Measurements from ENCODE around the gene DOK7. TPM values are rescaled to one million over a fixed set of nuclear protein-coding genes. Genes with fewer than 3 reads are reported as not detected.

The DOK7 gene
- total RNA-seq, 2 experiments from 2014 or later: not detected

DNA sequence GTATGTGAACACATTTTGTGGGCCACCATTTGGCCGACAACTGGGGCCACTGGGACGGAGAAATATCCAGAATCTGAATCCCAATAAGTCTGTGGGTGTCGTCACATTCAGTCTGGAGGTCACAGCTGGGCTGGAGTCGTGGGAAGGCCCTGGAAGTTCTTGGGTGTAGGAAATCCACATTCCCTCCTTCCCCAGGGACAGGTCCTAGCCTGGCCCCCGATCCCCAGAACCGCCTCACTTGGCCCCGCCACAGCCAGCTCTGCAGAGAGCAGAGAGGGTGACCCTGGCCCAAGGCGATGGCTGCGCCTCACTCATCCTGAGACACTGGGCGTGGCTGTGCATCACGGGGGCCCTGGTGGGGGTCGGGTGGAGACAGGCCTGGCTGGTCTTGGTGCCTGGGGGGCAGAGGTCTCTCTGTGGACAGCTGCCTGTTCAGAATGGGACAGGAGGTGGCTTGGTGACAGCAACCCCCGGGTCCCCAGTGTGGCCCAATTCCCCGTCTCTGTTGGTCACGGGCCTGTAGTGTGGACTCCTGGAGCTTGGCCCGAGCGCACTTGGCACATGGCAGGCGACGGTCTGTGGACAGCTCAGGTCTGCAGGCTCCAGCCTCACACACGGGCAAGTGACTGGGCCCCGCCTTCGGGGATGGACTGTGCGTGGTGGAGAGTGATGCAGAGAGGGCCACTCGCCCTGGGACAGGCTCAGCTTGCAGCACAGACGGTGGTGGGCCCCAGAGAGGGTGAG is 16.4 kb downstream of the DOK7 start:
- TF ChIP-seq, protein P1, sequence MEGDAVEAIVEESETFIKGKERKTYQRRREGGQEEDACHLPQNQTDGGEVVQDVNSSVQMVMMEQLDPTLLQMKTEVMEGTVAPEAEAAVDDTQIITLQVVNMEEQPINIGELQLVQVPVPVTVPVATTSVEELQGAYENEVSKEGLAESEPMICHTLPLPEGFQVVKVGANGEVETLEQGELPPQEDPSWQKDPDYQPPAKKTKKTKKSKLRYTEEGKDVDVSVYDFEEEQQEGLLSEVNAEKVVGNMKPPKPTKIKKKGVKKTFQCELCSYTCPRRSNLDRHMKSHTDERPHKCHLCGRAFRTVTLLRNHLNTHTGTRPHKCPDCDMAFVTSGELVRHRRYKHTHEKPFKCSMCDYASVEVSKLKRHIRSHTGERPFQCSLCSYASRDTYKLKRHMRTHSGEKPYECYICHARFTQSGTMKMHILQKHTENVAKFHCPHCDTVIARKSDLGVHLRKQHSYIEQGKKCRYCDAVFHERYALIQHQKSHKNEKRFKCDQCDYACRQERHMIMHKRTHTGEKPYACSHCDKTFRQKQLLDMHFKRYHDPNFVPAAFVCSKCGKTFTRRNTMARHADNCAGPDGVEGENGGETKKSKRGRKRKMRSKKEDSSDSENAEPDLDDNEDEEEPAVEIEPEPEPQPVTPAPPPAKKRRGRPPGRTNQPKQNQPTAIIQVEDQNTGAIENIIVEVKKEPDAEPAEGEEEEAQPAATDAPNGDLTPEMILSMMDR (IDR thresholded peaks at IDR 0.05): no peak
- intact Hi-C loops (cut with micrococcal nuclease): no loop called here
- no peak overlapping the region for H3K27ac Mint-ChIP-seq
- no peaks in the 10 kb centered on the region for H3K36me3 Mint-ChIP-seq (ENCODE audit: low read depth)
- DNase-seq: no peak
- no peaks in the 10 kb centered on the region for H3K4me1 Mint-ChIP-seq (ENCODE audit: low read depth)
- H3K27me3 Mint-ChIP-seq: peaks cover 5% of the 10 kb centered on the region
- ChIA-PET POLR2A (interaction anchor here (0.5 kb wide), 1 partner anchor 119 kb away, joined by 3 read pairs; no protein-coding TSS in a partner anchor), CTCF (interaction anchor here (0.7 to 2.8 kb wide), 24 partner anchors 7 to 372 kb away, joined by 3 to 24 read pairs (median 5); no protein-coding TSS in a partner anchor)
- H3K4me3 Mint-ChIP-seq: no peak overlapping the region
- H3K9me3 Mint-ChIP-seq: no peaks in the 10 kb centered on the region
- no peak for ATAC-seq

DNA sequence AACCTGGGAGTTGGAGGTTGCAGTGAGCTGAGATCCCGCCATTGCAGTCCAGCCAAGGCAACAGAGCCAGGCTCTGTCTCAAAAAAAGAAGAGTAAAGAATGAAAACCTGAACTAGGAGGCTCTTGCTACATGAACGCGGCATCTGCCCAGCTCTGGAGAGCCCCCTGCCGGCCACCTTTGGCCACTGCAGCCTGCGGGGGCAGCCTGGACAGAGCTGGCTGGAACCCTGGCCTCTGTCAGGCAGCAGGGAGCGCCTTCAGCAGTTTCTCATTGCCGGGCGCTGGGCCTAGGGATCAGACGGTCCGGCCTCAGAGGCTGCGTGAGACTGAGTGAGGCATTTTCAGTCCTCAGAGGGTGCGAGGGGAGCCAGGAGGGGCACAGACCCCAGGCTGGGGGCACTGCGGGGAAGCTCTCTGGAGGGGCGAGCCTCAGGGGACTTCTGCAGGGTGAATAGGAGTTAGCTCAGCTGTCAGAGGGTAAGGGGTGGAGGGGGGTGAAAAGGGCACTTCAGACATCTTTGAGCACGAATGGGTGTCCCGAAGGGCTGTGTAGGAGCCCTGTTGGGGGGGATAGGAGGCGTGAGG is 17.5 kb downstream of the DOK7 start:
- DNase-seq: peak; percentile 83
- Mint-ChIP-seq H3K27me3 (peaks cover 5% of the 10 kb centered on the region), H3K27ac (no peak overlapping the region), H3K4me3 (no peak overlapping the region), H3K9me3 (no peaks in the 10 kb centered on the region), H3K36me3 (ENCODE audit: low read depth) (no peaks in the 10 kb centered on the region), H3K4me1 (ENCODE audit: low read depth) (peaks cover 3% of the 10 kb centered on the region)
- ATAC-seq: peak; percentile 96
- ChIA-PET POLR2A (no interaction called here), CTCF (interaction anchor here (0.6 to 2.8 kb wide), 34 partner anchors 8 to 390 kb away, joined by 3 to 24 read pairs (median 4); no protein-coding TSS in a partner anchor)
- intact Hi-C loops (cut with micrococcal nuclease): no loop called here
- TF ChIP-seq, protein P1 (IDR thresholded peaks at IDR 0.05): peak; percentile 99

DNA sequence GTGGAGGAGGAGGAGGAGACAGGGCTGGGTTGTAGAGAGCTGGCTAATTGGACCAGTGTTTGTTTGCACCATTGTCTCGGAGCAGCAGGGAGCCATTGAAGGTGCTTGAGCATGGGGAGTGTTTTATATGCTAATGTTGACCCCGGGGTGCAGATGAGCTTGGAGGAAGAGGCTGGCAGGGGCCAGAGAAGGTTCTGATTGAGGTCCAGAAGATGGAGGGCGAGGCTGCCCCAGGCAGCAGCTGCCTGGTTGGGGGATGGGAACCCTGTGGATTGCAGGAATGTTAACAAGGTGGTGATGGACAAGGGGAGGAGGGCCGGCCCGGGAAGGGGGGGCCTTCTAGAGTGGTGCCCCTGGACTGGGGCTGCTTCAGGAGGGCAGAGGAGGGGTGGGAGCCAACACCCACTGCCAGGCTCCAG is 18.0 kb downstream of the DOK7 start:
- Mint-ChIP-seq H3K4me3 (no peak overlapping the region), H3K9me3 (no peaks in the 10 kb centered on the region), H3K36me3 (ENCODE audit: low read depth) (no peaks in the 10 kb centered on the region), H3K27ac (no peak overlapping the region), H3K4me1 (ENCODE audit: low read depth) (peaks cover 3% of the 10 kb centered on the region), H3K27me3 (peaks cover 5% of the 10 kb centered on the region)
- DNase-seq: no peak
- ATAC-seq: no peak
- intact Hi-C loops (cut with micrococcal nuclease): no loop called here
- POLR2A ChIA-PET: interaction anchor here (0.6 kb wide), 1 partner anchor 37 kb away, joined by 3 read pairs; no protein-coding TSS in a partner anchor
- CTCF ChIA-PET: interaction anchor here (0.6 to 2.8 kb wide), 32 partner anchors 9 to 391 kb away, joined by 3 to 24 read pairs (median 4); no protein-coding TSS in a partner anchor
- TF ChIP-seq, protein P1 (IDR thresholded peaks at IDR 0.05): no peak

DNA sequence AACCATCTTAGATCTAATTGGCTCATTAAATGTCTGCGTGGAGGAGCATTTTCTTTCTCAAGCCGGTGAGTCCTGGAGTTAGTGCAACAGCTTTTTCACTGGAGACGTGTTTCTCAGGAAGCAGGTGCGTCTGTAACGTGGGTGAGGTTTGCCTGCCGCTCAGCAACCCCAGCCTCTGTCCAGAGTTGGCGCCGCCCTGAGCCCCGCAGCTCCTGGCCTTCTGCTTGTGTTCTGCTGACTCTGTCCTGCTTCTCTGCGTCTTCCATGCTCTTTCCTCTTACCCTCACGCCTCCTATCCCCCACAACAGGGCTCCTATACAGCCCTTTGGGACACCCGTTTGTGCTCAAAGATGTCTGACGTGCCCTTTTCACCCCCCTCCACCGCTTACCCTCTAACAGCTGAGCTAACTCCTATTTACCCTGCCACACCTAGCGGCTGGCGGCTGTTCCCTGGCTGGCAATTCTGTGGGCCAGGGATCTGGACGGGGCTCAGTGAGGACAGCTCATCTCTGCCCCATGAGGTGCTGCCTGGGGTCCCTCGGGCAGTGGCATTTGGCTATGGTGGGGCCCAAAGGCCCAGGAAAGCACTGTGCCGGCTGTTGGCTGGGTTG is 18.8 kb downstream of the DOK7 start:
- no peak overlapping the region for H3K27ac Mint-ChIP-seq
- no peak for DNase-seq
- POLR2A ChIA-PET: interaction anchor here (0.6 kb wide), 1 partner anchor 37 kb away, joined by 3 read pairs; no protein-coding TSS in a partner anchor
- ATAC-seq: no peak
- CTCF ChIA-PET: interaction anchor here (1.2 to 2.8 kb wide), 9 partner anchors 10 to 374 kb away, joined by 4 to 24 read pairs (median 8); no protein-coding TSS in a partner anchor
- intact Hi-C loops (cut with micrococcal nuclease): no loop called here
- H3K36me3 Mint-ChIP-seq (ENCODE audit: low read depth): no peaks in the 10 kb centered on the region
- H3K27me3 Mint-ChIP-seq: peaks cover 7% of the 10 kb centered on the region
- peaks cover 3% of the 10 kb centered on the region for H3K4me1 Mint-ChIP-seq (ENCODE audit: low read depth)
- no peak overlapping the region for H3K4me3 Mint-ChIP-seq
- H3K9me3 Mint-ChIP-seq: no peaks in the 10 kb centered on the region
- TF ChIP-seq, protein P1 (IDR thresholded peaks at IDR 0.05): no peak
